MG63 (cell line): ENCODE data around the gene LEPR. TPM values are rescaled to one million over a fixed set of nuclear protein-coding genes. Genes with fewer than 3 reads are reported as not detected.
A peak's percentile ranks its signal among the peaks of the same experiment; 100 is the strongest.

Experiments
- DNase-seq: peaks from one replicate; pipeline ENCODE4 v3.0.0-alpha.2; 2020
- H3K27me3 ChIP-seq: fragments of 250-450 bp; sonication (Bioruptor Pico); 2 replicates; pipeline ENCODE4 v1.5.1; 2020; ENCODE audit warnings: mild to moderate bottlenecking, moderate library complexity
- H3K36me3 ChIP-seq: fragments of 250-450 bp; sonication (Bioruptor Pico); 2 replicates; pipeline ENCODE4 v1.5.1; 2020; ENCODE audit warnings: mild to moderate bottlenecking, moderate library complexity
- H3K4me3 ChIP-seq: fragments of 250-450 bp; sonication (Bioruptor Pico); 2 replicates; pipeline ENCODE4 v1.5.1; 2020; ENCODE audit warnings: mild to moderate bottlenecking, moderate library complexity
- H3K9me3 ChIP-seq: fragments of 250-450 bp; sonication (Bioruptor Pico); 2 replicates; pipeline ENCODE4 v1.5.1; 2020; ENCODE audit warnings: mild to moderate bottlenecking, moderate library complexity
- total RNA-seq: library from RNA; depleted of rRNA; stranded (reverse); fragments of >200 nt; shearing (Covaris generic); gene quantifications from 2 replicates; pipeline ENCODE4 v1.2.3, GENCODE V29; 2014; ENCODE audit warnings: low replicate concordance

LEPR gene
- total RNA-seq, 1 experiment from 2014 or later, result 1.7 TPM

- Histone ChIP-seq H3K4me3 (no peak overlapping the region), H3K27me3 (no peaks in the 10 kb centered on the region), H3K9me3 (no peaks in the 10 kb centered on the region), H3K36me3 (no peaks in the 10 kb centered on the region)
- no peak for DNase-seq
Observed at GRCh38 chr1:65399003-65399402, 21.5 kb upstream of the LEPR start.

- Histone ChIP-seq H3K27me3 (0 out of 2 replicates have a peak, but pooled peaks cover 2% of the 10 kb centered on the region), H3K9me3 (no peaks in the 10 kb centered on the region), H3K4me3 (no peak overlapping the region), H3K36me3 (no peaks in the 10 kb centered on the region)
- no peak for DNase-seq
Observed at GRCh38 chr1:65401612-65402011, 18.9 kb upstream of the LEPR start.

GRCh38 chr1:65404941-65405340 lies 15.5 kb upstream of the LEPR start:
- DNase-seq, result no peak
- no peaks in the 10 kb centered on the region for H3K9me3 ChIP-seq
- no peak overlapping the region for H3K4me3 ChIP-seq
- H3K36me3 ChIP-seq, result no peaks in the 10 kb centered on the region
- H3K27me3 ChIP-seq, result peaks cover 5% of the 10 kb centered on the region

- H3K4me3 ChIP-seq, result no peak overlapping the region
- H3K36me3 ChIP-seq, result no peaks in the 10 kb centered on the region
- DNase-seq, result no peak
- H3K27me3 ChIP-seq, result peaks cover 7% of the 10 kb centered on the region
- no peaks in the 10 kb centered on the region for H3K9me3 ChIP-seq
Observed at GRCh38 chr1:65407877-65408276, 12.6 kb upstream of the LEPR start.

- no peak for DNase-seq
- peaks cover 7% of the 10 kb centered on the region for H3K27me3 ChIP-seq
- no peak overlapping the region for H3K4me3 ChIP-seq
- H3K9me3 ChIP-seq, result no peaks in the 10 kb centered on the region
- H3K36me3 ChIP-seq, result no peaks in the 10 kb centered on the region
Observed at GRCh38 chr1:65409314-65409713, 11.2 kb upstream of the LEPR start.

GRCh38 chr1:65409816-65410326 lies 10.6 kb upstream of the LEPR start:
- H3K27me3 ChIP-seq, result peaks cover 9% of the 10 kb centered on the region
- no peaks in the 10 kb centered on the region for H3K9me3 ChIP-seq
- H3K36me3 ChIP-seq, result no peaks in the 10 kb centered on the region
- DNase-seq, result no peak
- H3K4me3 ChIP-seq, result no peak overlapping the region

GRCh38 chr1:65412256-65412983 lies 8.0 kb upstream of the LEPR start:
- H3K4me3 ChIP-seq, result no peak overlapping the region
- peaks cover 15% of the 10 kb centered on the region for H3K27me3 ChIP-seq
- no peak for DNase-seq
- H3K36me3 ChIP-seq, result no peaks in the 10 kb centered on the region
- H3K9me3 ChIP-seq, result no peaks in the 10 kb centered on the region

- Histone ChIP-seq H3K9me3 (no peaks in the 10 kb centered on the region), H3K27me3 (peaks cover 13% of the 10 kb centered on the region), H3K36me3 (no peaks in the 10 kb centered on the region), H3K4me3 (no peak overlapping the region)
- no peak for DNase-seq
Observed at GRCh38 chr1:65412984-65413375, 7.5 kb upstream of the LEPR start.

- Histone ChIP-seq H3K4me3 (no peak overlapping the region), H3K27me3 (peaks cover 12% of the 10 kb centered on the region), H3K9me3 (no peaks in the 10 kb centered on the region), H3K36me3 (no peaks in the 10 kb centered on the region)
- no peak for DNase-seq
Observed at GRCh38 chr1:65414538-65414937, 5.9 kb upstream of the LEPR start.

- Histone ChIP-seq H3K36me3 (no peaks in the 10 kb centered on the region; the same call in 1 of the 2 replicates), H3K9me3 (no peaks in the 10 kb centered on the region), H3K27me3 (peaks cover 10% of the 10 kb centered on the region), H3K4me3 (no peak overlapping the region)
- DNase-seq, result no peak
Observed at GRCh38 chr1:65416767-65417166, 3.7 kb upstream of the LEPR start.

- peaks cover 10% of the 10 kb centered on the region for H3K27me3 ChIP-seq
- no peaks in the 10 kb centered on the region for H3K9me3 ChIP-seq
- no peak overlapping the region for H3K4me3 ChIP-seq
- no peak for DNase-seq
- no peaks in the 10 kb centered on the region; the same call in 1 of the 2 replicates for H3K36me3 ChIP-seq
Observed at GRCh38 chr1:65417729-65418128, 2.7 kb upstream of the LEPR start.

- Histone ChIP-seq H3K4me3 (no peak overlapping the region), H3K9me3 (no peaks in the 10 kb centered on the region), H3K27me3 (peaks cover 10% of the 10 kb centered on the region), H3K36me3 (peaks cover 2% of the 10 kb centered on the region; the same call in 1 of the 2 replicates)
- DNase-seq, result no peak
Observed at GRCh38 chr1:65418522-65419185, 1.8 kb upstream of the LEPR start.

GRCh38 chr1:65419681-65420589 lies 533 bp upstream of the LEPR start:
- Histone ChIP-seq H3K9me3 (peaks cover 2% of the 10 kb centered on the region; the same call in 1 of the 2 replicates), H3K36me3 (peaks cover 6% of the 10 kb centered on the region), H3K4me3 (peak overlapping the region; percentile 95), H3K27me3 (peaks cover 7% of the 10 kb centered on the region)
- peak; percentile 95 for DNase-seq

GRCh38 chr1:65421351-65422025 lies 1.0 kb downstream of the LEPR start:
- peaks cover 18% of the 10 kb centered on the region for H3K36me3 ChIP-seq
- peaks cover 2% of the 10 kb centered on the region; the same call in 1 of the 2 replicates for H3K9me3 ChIP-seq
- DNase-seq, result no peak

GRCh38 chr1:65422241-65423203 lies 2.1 kb downstream of the LEPR start:
- H3K9me3 ChIP-seq, result peaks cover 2% of the 10 kb centered on the region; the same call in 1 of the 2 replicates
- no peaks in the 10 kb centered on the region for H3K27me3 ChIP-seq
- no peak overlapping the region; the same call in 1 of the 2 replicates for H3K4me3 ChIP-seq
- H3K36me3 ChIP-seq, result peaks cover 24% of the 10 kb centered on the region
- peak; percentile 86 for DNase-seq

More at GRCh38 chr1:65421351-65422025, 1.0 kb downstream of the LEPR start:
- Histone ChIP-seq H3K4me3 (peak overlapping the region; percentile 95), H3K27me3 (no peaks in the 10 kb centered on the region)
